Measurements from ENCODE around the gene DLG2.

DLG2 gene

DNA sequence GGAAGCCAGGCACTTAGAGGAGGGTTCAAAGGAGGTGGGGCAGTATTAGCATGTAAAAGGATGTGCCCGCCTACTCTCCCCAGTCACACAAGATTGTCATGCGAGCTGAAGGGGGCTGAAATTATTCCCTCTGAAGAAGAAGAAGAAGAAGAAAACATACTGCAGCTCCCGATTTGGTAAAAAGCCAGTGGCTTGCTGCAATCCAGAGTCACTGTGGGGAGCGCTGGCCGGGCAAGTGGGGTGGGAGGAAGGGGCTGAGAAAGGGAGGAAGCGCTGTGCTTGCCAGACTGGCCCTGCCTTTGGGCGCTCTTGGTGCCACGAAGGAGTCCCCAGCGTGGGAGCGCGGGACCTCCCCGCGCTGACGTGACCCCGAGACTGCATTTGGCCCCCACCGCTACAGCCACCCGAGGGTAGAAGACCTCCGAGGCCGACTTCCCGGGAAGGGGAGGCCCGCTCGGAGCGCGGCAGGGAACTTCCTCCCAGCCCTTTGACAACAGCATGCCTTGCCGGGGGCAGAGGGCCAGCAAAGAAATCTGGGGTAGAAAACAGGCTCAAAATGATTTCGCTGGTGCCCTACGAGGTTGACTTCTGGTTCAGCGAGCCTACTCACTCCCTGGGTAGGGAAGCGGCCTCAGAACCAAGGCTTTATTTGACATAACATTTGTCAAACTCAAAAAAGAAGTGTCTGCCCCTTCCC, 906.3 kb downstream of the DLG2 start:
- no peak for DNase-seq

DNA sequence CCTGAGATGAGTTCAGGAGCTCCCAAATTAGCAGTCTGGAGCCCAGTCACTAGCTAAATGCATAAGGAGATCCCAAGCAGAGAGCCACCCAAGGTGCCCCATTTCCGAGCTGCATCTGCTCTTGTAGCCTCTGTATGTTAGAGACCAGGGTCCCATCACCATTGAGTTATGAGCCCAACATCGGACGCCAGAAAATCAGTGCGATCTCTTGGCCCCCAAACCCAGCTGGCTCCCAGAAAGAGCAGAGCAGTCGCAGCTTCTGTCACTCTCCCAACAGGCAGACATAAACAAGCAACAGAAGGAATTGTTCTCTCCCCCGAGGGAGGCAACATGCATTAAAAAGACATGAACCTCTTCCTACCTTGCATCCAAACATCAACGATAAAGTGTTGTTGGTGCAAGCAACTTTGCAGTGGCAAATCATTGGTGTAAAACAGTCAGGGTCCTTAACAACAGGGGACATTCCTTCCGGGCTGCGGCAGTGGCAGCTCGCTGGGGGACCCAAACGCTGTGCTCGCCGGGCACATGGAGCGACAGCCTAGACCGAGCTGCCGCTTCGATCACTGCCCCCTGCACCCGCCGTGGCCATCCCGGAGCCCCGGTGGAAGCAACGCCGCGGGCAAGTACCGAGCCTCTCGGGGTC, 907.1 kb downstream of the DLG2 start:
- DNase-seq, result no peak

DNA sequence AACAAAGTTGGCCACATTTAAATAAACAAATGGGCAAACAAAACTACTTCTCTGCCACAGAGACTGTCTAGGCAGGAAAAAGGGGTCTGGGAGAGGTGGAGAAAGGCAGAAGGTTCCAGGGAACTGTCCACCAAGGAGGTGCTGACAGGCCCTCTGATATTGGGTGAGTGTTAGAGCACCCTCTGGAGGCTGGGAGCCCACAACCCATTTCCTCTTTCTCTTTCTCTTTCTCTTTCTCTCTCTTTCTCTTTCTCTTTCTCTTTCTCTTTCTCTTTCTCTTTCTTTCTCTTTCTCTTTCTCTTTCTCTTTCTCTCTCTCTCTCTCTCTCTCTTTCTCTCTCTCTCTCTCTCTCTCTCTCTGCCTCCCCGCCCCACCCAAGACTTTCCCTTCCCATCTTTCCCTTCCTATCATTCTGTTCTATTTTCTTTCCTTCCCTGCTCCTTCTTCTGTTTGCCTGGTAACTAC, 912.8 kb downstream of the DLG2 start:
- DNase-seq, result no peak

DNA sequence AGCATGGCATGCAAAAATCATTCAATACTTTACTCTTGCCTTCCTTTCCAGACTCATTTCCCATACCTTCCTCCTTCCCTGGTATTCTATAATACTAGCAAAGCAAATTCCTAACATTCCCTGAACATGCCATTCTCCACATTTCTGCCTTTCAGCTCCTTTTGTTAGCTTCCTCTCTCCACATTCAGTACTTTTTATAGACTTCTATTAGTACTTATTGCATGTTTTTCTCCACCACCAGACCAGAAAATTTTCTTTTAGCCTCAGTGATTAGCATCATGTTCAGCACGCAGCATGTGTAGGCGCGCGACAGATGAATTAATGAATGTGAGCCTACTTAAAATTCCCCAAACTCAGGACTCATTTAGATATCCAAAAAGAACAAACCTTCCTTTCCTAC, 935.3 kb downstream of the DLG2 start:
- no peak for DNase-seq

GRCh38 chr11:84687433-84687832, 939.7 kb downstream of the DLG2 start:
- DNase-seq, result no peak

GRCh38 chr11:84686716-84687115, 940.4 kb downstream of the DLG2 start:
- no peak for DNase-seq

GRCh38 chr11:84685976-84686375, 941.2 kb downstream of the DLG2 start:
- DNase-seq, result no peak

DNA sequence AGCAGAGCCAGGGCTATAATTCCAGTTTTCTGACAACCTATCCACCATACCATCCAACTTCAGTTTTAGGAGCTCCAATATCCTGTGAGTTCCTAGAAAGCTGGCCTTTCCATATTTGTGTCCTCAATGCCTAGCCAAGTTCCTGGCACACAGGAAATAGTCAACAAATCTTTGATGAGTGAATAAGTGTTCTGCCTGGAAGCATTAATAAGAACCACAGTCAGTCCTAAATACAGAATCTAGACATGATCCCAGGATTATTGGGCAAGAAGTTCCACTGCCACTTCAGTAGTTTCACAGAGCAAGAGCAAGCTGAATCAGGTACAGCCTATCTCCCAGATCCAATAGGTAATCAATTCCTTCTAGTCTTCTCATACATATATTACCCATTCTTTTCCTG, 942.0 kb downstream of the DLG2 start:
- no peak for DNase-seq

GRCh38 chr11:84681456-84681855, 945.7 kb downstream of the DLG2 start:
- DNase-seq, result no peak

- no peak for DNase-seq
Observed at GRCh38 chr11:84675396-84676025, 951.6 kb downstream of the DLG2 start.

GRCh38 chr11:84673753-84674152, 953.4 kb downstream of the DLG2 start:
- no peak for DNase-seq

- no peak for DNase-seq
Observed at GRCh38 chr11:84671325-84671999, 955.7 kb downstream of the DLG2 start.

DNA sequence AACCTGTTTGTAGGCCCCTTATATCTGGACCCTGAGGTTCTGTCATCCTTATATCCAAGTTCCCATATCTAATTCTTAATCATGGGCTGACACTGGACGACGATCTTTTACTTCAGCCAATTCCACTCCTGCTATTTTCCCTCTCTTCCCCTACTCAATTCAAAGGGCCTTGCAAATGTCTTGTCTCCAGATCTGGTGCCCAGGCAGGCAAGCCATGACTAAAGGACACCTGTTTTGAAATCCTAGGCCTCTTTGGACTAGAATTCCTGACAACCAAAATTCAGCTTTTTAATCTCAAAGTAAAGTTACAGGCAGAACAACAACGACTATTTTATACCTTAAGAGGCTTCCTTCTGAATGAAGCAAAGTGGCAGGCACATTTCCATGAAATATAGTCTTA, 963.4 kb downstream of the DLG2 start:
- DNase-seq, result no peak

DNA sequence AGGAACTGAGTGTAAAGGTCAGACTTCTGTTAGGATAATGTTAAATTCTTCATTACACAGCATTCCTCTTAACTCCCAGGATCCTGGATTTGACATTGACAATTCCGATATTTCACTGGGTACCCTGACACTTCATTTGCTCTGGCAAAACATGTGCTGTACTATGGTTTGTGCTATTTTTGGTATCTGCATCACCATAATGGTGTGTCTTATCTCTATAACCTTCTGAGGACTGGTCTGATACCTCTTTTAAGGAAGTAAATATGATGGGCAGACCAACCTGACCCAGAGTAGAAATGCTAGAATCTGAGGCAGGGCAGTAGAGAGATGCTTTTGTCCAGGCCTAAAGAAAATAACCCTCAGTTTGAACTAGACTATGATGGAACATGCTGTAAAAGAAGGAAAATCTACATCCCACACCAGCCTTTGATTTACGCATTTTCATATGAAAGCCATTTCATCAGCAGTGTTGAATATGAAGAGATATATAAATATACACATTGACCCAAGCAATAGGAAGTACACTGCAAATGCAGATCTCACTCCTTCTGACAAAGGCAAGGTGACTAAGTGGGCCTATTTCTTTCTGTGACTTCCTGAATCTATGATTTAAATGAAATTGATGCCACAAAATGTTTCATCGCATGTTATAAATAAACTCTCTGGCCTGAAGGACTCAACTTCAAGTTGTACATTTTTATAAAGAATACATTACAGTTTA, 966.7 kb downstream of the DLG2 start:
- no peak for DNase-seq

GRCh38 chr11:84655712-84656111, 971.4 kb downstream of the DLG2 start:
- no peak for DNase-seq

DNA sequence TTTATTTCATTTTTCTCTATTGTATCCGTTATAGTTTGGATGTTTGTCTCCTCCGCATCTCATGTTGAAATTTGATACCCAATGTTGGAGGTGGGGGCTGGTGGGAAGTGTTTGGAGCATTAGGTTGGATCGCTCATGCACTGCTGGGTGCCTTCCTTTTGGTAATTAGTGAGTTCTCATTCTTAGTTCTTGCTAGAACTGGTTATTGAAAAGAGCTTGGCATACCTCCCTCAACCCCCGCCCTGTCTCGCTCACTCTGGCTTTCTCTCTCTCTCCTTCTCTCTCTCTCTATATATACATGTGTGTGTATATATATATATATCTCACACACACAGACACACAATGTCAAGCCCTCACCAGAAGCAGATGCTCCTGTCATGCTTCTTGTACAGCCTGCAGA, 978.7 kb downstream of the DLG2 start:
- DNase-seq, result no peak

DNA sequence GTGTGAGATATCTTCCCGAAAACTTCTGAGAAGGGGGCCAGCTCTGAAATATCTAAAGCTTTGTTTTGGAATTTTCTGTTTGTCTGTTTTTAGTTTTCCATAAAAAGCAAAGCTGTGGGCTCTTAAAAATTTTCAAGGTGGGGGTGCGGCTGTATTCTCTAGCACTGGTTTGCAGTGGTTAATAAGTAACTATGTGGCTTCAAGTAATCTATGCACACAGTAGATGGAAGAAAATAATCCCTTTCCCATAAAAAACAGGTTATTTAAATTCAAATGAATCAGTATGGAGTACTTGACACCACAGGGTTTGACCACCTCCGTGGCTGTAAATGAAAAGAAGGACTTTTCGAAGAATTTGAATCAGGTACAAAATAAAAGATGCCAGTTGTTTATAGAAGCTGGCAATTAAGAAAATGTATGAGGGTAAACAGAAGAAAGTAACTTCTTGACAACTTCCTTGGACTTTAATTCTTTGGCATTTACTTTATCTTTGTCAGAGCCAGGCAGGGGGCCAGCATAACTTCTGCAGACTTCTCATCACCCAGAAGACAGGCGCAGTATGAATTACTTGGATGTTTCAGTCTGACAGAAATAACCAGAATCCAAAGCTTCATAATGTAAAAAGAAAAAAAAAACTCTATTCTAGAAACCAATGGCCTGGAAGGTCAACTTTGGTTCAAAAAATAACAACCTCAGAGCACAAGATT, 981.0 kb downstream of the DLG2 start:
- no peak for DNase-seq

GRCh38 chr11:84642500-84642899, 984.6 kb downstream of the DLG2 start:
- DNase-seq, result no peak

GRCh38 chr11:84634309-84634708, 992.8 kb downstream of the DLG2 start:
- no peak for DNase-seq

GRCh38 chr11:84628871-84629620, 998.1 kb downstream of the DLG2 start:
- no peak for DNase-seq

DNA sequence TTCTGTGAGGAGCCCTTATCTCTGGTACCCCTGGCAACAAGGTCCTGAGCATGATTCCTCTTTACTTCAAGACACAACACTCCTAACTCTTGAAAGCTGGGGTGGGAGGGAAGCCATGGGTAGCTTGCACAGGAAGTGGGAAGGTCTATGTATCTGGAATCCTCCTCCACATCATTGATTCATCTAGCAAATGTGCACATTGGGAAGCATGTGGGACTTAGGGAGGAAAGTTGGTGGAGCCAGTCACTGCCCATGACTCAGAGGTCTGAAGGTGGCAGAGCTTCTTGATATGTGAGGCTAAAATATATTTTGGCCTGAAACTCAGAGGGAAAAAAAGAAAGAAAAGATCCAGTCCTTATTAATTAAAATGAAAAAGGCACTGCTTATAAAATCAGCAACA, 1000.9 kb downstream of the DLG2 start:
- no peak for DNase-seq

- no peak for DNase-seq
Observed at GRCh38 chr11:84612645-84613044, 1014.5 kb downstream of the DLG2 start.

All from activated CD4-positive, alpha-beta T cell treated with anti-CD3 and anti-CD28 coated beads, Interleukin-2, amount 50 U/mL, for 1 hour (primary cell).